WTC11 (cell line): ENCODE measurements around the gene TNNT1.

Experiments used
- CTCF ChIP-seq: fragments of 200-600 bp; IDR thresholded peaks from 2 replicates; pipeline ENCODE4 v1.8.0; 2022; ENCODE audit warnings: antibody characterized with exemption
- E2F1 ChIP-seq: sonication (generic); formaldehyde crosslinking; IDR thresholded peaks from 2 replicates; pipeline ENCODE4 v1.8.0; 2022; ENCODE audit warnings: mild to moderate bottlenecking, missing genetic modification reagents
- E2F4 ChIP-seq: sonication (generic); formaldehyde crosslinking; IDR thresholded peaks from 2 replicates; pipeline ENCODE4 v1.8.1; 2022; ENCODE audit warnings: low read depth, mild to moderate bottlenecking, moderate library complexity, missing genetic modification reagents, borderline replicate concordance
- ERG ChIP-seq: fragments of 250-450 bp; sonication (Bioruptor Pico); IDR thresholded peaks from 2 replicates; pipeline ENCODE4 v1.8.0; 2021; ENCODE audit warnings: mild to moderate bottlenecking
- MAX ChIP-seq: sonication (generic); formaldehyde crosslinking; IDR thresholded peaks from 2 replicates; pipeline ENCODE4 v1.8.0; 2022; ENCODE audit warnings: mild to moderate bottlenecking, missing genetic modification reagents
- NFE2L1 ChIP-seq: sonication (generic); formaldehyde crosslinking; IDR thresholded peaks from 2 replicates; pipeline ENCODE4 v1.8.1; 2023; ENCODE audit warnings: missing genetic modification reagents
- PREB ChIP-seq: sonication (generic); formaldehyde crosslinking; IDR thresholded peaks from 2 replicates; pipeline ENCODE4 v1.8.1; 2022; ENCODE audit warnings: mild to moderate bottlenecking, missing genetic modification reagents, moderate library complexity, borderline replicate concordance
- STAT6 ChIP-seq: sonication (generic); formaldehyde crosslinking; conservative IDR thresholded peaks from 2 replicates; pipeline ENCODE4 v1.8.1; 2023; ENCODE audit warnings: mild to moderate bottlenecking, low read depth, missing genetic modification reagents, moderate library complexity
- ZNF138 ChIP-seq: sonication (generic); formaldehyde crosslinking; conservative IDR thresholded peaks from 2 replicates; pipeline ENCODE4 v1.8.1; 2022; ENCODE audit warnings: mild to moderate bottlenecking, moderate library complexity, missing genetic modification reagents
- ZSCAN18 ChIP-seq: fragments of 250-450 bp; sonication (Bioruptor Pico); IDR thresholded peaks from 2 replicates; pipeline ENCODE4 v2.1.2; 2022; ENCODE audit warnings: mild to moderate bottlenecking, moderate library complexity

- TF ChIP-seq E2F4 (CRISPR knock-in tag) (no peak), ERG (no peak), CTCF (no peak), ZNF138 (CRISPR knock-in tag) (no peak), MAX (CRISPR knock-in tag) (no peak), NFE2L1 (no peak), E2F1 (no peak), STAT6 (CRISPR knock-in tag) (no peak), PREB (CRISPR knock-in tag) (no peak), ZSCAN18 (CRISPR knock-in tag) (no peak)
Observed at GRCh38 chr19:55113570-55114039, 35.4 kb downstream of the TNNT1 start.
